NT2/D1 (cell line): Measurements from ENCODE around the gene RPS6KA2.

Source experiments
- SUZ12 ChIP-seq: IDR thresholded peaks from 2 replicates; pipeline ENCODE4 v1.6.1; 2011; ENCODE audit not compliant: insufficient read length, insufficient read depth; ENCODE audit errors: extremely low read depth
- YY1 ChIP-seq: IDR thresholded peaks from 2 replicates; pipeline ENCODE4 v1.6.1; 2011; ENCODE audit not compliant: insufficient read length, insufficient read depth
- ZNF274 ChIP-seq: IDR thresholded peaks from 2 replicates; pipeline ENCODE4 v1.6.1; 2011; ENCODE audit warnings: mild to moderate bottlenecking, low read depth, low read length

DNA sequence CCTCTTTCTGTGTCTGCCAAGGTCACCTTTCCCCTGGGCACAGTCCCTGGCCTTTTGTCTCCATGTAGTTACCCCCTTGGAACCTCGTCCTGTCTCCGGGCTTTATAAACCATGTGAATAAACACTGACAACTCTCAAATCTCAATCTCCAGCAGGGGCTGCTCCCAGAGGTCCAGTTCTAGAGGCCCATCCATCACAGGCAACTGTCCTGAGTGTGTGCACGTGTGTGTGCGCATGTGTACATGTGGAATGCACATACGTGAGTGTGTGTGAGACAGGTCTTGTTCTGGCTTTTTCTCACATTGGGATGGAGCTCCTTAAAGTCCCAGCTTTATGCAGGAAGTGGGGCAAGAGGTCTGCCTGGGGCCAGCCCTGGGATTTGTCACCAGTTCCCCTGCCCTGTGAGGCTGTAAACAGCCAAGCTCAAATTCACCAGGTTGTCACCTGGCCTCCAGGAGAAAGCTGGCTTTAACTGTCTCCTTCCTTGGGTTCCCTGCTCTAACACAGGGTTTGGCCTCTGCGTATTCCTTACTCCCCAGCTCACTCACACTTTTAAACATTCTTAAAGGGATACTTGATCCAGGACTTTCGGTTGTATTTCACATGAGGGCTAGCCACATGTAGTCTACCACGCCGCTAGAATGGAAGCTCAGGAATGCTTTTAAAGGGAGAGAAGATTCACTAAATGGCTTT lies 83.3 kb downstream of the RPS6KA2 start:
- TF ChIP-seq YY1 (no peak), ZNF274 (no peak), SUZ12 (no peak)
